Erythroblast (primary cell): ENCODE results near the gene METTL1.
"Not testable (repeated sequence)": the region's sequence is repeated elsewhere in the genome, so short reads cannot be mapped to it uniquely, and the experiment has no call there.

Source experiments
- DNase-seq, 2 experiments: peaks; one replicate each; lab custom pipeline; 2025; lab: John Stamatoyannopoulos, UW
- GATA1 ChIP-seq: IDR thresholded peaks from 2 replicates; pipeline ENCODE4 v1.6.1; 2011; ENCODE audit warnings: low read depth, mild to moderate bottlenecking, control low read depth, low read length, moderate library complexity
- POLR2A ChIP-seq: IDR thresholded peaks from 2 replicates; pipeline ENCODE4 v1.6.1; 2011; ENCODE audit warnings: mild to moderate bottlenecking, low read length

Gene METTL1

DNA sequence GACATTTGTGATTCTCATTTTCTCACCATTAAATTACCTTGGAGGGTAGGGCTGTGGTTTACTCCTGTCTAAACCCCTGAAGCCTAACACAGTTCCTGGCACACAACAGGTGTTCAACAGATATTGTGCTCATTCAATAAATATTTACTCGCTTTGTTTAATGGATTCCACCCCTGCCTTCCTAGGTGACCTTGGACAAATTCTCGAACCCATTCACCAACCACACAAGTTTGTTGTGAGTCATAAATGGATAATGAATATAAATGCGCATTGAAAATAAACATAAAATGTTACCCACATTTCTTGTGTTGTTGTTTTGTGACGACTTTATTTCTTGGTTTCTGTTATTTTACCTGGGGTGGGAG, 10.3 kb upstream of the METTL1 start:
- TF ChIP-seq POLR2A (no peak), GATA1 (no peak)
- no peak for DNase-seq

DNA sequence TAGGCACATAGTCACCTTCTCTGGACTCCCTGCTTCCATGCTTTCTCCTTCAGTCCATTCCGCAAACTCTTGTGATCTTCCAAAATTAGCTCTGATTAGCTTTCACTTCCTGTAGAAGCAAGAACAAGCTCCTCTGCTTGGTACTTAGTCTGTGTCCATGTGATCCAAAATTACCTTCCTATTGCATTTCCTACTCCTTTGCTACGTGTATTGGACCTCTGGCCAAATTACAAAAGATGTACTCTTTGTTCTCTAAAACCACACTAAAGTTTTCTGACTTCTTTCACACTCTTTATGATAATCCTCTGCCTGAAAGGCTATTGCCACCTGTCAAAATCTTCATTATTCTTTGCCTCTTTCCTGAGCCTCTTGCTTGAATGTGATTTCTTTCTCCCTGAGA, 9.9 kb upstream of the METTL1 start:
- DNase-seq: no peak
- no peak for TF ChIP-seq GATA1
- TF ChIP-seq POLR2A: no peak

DNA sequence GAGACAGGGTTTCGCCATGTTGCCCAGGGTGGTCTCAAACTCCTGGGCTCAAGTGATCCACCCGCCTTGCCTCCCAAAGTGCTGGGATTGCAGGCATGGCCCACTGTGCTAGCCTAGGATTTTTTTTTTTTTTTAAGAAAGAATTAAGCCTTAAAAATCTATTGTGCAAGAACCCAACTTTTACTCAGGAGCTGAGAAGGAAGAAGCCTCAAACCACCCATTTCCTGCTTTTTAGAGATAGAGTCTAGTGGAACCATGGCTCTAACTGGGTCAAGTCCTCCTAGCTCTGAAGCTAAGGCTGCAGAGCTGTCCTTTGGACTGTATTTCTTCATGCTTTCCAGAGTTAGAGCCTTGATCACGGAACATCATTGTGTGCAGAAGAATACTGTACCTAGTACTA, 9.3 kb upstream of the METTL1 start:
- no peak for TF ChIP-seq POLR2A
- no peak for TF ChIP-seq GATA1
- no peak for DNase-seq

DNA sequence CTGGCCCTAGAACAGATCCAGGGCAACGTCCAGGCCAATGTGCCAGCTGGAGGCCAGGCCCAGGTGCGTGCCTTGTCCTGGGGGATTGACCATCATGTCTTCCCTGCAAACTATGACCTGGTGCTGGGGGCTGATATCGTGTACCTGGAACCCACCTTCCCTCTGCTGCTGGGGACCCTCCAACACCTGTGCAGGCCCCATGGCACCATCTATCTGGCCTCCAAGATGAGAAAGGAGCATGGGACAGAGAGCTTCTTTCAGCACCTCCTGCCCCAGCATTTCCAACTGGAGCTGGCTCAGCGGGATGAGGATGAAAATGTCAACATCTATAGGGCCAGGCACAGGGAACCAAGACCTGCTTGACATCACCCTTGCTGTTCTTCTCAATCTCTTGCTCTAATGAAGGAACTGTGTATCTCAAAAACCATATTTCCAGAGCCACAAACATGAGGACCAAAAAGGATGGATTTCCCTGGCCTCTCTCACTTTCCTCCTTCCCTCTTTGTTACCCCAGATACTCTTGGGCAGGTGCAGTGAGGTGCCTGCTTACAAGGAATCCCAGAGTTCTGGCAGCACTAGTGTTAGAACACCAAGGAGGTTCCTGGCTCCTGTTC, 8.5 kb upstream of the METTL1 start:
- no peak for DNase-seq
- TF ChIP-seq POLR2A: no peak
- TF ChIP-seq GATA1: no peak

DNA sequence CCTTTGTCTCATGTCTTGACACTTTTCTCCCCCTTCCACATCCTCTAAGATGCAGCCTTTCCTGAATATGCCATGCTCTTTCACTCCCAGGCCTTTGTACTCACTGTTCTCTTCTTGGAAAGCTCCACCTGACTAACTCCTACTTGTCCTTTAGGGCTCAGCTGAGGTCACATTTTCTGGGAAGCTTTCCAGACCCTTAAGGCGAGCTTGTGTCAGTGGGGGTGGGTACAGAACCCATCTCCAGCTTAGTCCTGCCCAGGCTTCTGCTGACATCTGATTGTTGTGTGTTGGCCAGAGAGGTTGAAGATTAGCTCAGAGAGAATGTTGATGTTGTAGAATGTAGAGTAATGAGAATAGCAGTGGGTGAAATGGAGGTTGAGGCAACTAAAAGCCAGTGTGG, 7.8 kb upstream of the METTL1 start:
- DNase-seq: peak in 1 of 2 experiments; percentile 16
- TF ChIP-seq POLR2A: no peak
- TF ChIP-seq GATA1: no peak

DNA sequence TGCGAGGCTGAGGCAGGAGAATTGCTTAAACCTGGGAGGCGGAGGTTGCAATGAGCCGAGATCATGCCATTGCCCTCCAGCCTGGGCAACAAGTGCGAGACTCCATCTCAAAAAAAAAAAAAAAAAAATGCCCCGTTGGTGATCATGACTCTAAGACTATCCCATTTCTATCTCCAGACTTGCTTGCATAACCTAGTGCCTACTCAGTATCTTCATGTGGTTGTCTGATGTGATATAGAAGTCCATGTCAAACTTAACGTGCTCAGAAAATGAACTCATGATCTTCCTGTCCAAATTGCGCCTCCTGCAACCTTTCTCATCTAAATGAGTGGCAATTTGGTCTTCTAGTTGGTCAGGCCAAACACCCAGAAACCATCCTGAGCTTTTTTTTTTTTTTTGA, 6.0 kb upstream of the METTL1 start:
- DNase-seq: no peak
- TF ChIP-seq GATA1 (no peak), POLR2A (no peak)

DNA sequence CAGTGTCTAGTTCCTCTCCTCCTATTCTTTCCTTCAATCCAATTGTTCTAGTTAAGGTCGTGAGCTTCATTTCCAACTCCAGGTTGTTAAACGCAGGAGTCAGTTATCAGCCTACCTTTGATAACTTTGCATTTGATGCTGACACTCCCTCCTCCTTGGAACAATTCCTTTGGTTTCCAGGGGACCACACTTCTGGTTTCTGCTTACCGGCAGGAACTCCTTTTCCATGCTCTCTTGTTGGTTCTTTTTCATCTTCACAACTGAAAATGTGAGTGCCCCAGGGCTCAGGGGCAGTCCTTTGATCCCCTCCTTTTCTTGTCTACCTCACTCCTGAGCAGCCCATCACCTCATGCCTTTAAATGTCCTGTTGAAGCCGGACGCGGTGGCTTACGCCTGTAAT, 5.5 kb upstream of the METTL1 start:
- TF ChIP-seq GATA1 (no peak), POLR2A (no peak)
- no peak for DNase-seq

DNA sequence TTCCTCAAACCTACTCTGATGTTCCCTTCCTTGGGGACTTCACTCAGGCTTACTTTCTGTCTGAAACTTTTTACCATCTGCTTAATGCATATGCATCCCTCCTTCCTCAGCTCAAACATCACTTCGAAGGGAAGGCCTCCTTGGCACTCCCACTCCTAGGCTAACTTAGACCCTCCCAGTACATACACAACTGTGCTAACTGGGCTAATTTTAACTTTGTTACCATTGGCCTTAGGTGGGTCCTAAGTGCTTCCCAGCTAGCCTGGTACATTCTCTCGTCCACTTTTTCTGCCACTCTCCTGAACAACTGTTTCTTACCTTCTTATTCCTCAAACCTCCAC, 4.3 kb upstream of the METTL1 start:
- no peak for DNase-seq

DNA sequence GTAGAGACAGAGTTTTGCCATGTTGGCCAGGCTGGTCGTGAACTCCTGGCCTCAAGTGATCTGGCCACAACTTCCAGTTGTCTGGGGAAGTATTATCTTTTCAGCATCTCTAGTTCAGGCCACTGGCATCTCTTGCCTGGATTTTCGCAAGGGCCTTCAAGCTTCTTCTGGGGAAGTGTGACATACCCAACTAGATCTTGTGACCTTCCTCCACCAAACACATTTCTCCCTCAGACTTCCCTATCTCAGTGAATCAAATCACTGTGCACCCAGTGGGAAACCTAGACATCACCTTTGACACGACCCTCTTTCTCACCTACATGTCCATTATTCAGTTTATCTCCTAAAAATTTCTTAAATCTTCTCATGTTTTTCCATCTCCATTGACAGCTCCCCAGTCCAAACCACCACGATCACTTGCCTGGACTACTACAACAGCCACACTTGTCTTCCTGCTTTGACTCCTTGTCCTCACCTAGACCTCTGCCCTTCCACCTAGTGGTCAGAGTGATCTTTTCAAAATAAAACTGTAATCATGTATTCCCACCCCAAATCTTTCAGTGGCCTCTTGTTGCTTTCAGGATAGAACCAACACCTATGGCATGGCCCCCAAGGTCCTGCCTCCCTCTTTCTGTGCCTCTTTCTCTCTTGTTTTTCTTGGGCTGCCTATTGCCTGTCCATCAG, 3.8 kb upstream of the METTL1 start:
- peak; percentile 12 to 19 for DNase-seq
- no peak for TF ChIP-seq POLR2A
- no peak for TF ChIP-seq GATA1

More for the DNA sequence above, 4.3 kb upstream of the METTL1 start:
- TF ChIP-seq GATA1 (no peak), POLR2A (no peak)

DNA sequence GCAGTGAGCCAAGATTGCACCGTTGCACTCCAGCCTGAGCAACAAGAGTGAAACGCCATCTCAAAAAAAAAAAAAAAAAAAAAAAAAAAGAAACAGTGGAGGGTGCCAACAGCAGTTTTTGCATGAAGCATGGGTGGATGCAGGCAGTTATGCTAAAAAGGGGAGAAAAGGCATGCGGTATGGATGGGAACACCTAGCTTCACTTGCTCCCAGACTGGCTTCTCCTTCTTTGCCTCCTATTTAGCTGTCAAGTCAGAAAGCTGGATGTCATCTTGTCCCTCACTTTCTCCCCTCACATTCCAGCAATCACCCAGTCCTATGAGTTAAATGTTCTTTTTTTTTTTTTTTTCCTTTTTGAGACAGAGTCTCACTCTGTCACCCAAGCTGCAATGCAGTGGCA, 3.1 kb upstream of the METTL1 start:
- no peak for TF ChIP-seq GATA1
- TF ChIP-seq POLR2A: no peak
- no peak for DNase-seq

DNA sequence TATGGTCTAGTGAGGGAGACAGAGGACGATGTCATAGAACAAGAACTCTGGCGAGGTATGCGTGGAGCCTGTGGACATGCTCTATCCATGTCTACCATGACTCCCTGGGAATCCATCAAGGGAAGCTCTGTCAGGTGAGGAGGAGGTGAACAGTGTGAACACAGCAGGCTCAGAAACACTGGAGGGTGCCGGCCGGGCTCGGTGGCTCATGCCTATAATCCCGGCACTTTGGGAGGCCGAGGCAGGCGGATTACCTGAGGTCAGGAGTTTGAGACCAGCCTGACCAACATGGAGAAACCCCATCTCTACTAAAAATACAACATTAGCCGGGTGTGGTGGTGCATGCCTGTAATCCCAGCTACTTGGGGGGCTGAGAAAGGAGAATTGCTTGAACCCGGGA, 2.7 kb upstream of the METTL1 start:
- not testable (repeated sequence) for DNase-seq

DNA sequence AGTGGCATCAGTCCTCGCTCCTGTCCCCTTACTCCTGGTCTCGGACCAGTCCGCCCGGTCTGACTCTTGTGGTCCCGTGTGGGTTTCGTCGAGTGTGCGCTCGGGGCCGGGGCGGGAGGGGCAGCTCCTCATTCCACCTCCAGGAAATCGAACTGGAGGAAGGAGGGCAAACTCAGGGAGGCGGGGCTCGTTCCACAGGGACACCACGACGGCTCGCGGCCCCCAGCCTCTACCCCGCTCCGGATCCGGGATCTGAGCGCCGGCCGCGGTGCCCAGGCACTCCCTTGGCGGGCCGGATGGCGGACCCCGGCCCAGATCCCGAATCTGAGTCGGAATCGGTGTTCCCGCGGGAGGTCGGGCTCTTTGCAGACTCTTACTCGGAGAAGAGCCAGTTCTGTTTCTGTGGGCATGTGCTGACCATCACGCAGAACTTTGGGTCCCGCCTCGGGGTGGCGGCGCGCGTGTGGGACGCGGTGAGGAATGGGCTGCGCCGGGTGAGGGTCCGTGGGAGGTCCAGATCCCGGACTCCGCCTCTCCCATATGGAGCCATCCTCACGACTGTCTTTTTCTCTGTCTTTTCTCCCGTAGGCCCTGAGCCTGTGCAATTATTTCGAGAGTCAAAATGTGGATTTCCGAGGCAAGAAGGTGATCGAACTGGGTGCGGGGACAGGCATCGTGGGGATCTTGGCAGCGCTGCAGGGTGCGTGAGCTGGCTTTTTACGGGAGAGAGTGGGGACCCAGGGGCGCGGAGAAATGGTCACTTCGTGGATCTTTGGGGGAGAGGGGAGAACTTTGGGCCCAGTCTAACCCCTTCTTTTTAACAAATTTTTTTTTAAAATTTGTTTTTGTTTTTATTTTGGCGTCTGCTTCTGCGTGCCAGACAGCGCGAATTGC, 771 bp upstream of the METTL1 start, which contains the start of gene EEF1AKMT3:
TSS of gene EEF1AKMT3 (plus strand) at position 186 of the 894 bp plus-strand sequence. CDS start at position 297, 111 bp downstream.
- TF ChIP-seq GATA1 (no peak), POLR2A (peak; percentile 41)
- peak; percentile 47 to 55 for DNase-seq

DNA sequence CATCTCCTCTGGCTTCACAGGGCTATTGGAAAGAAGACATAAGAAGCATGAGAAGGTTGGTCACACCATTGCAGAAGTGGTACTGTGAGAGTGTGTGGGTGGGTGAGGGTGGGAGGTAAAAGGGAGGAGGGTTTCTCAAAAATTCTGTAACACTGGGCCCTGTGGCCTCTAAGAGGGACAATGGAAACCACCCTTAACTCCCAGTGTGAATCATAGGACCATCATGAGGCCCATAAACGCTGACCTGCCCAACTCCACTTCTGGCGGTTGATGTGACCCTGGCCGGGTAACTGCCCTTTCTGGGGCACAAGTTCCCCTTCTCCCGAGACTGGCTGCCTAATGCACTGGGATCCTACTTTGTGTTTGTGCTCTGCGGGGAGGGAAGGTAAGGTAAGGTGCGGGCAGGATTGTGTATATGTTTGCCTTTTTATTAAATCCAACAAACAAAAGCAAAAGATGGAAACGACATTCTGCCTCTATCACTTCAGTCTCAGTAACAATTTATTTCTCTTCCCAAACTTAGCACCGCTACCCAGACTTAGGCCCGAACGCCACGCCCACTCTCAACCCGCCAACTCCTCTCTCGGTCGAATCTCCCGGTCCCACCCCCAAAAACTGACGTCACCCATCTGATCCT, 551 bp downstream of the METTL1 start:
- no peak for TF ChIP-seq GATA1
- TF ChIP-seq POLR2A: no peak
- DNase-seq: peak; percentile 94

DNA sequence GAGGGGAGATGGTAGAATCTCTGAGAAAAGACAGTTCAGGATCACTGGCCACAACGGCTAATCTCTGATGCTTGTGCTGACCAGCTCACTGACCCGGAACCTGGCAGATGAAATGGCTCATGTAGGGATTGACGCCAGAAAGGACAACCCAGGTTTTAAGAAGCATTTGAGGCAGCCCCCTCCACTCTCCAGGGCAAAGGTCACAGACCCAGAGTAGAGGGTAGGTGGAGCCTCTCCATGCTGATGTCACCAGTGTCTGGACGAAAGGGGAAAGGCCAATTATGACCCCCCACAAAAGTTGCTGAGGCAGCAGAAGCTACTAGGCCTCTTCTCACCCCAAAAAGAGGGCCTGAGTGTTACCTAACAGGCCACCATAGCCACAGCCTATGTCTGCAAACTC, 1.2 kb downstream of the METTL1 start:
- TF ChIP-seq GATA1 (no peak), POLR2A (no peak)

More for the DNA sequence above, 1.2 kb downstream of the METTL1 start:
- DNase-seq: no peak
